Stimulated activated CD4-positive, alpha-beta T cell treated with anti-CD3 and anti-CD28 coated beads, Interleukin-2, amount 100 ng/mL, for 4 hours (primary cell): ENCODE results near the gene BBS1.
"Not testable (repeated sequence)": the region's sequence is repeated elsewhere in the genome, so short reads cannot be mapped to it uniquely, and the experiment has no call there.

ENCODE experiments used
- DNase-seq: peaks from one replicate; pipeline ENCODE4 v3.0.0-alpha.2; 2020; ENCODE audit warnings: low read depth

The BBS1 gene

DNA sequence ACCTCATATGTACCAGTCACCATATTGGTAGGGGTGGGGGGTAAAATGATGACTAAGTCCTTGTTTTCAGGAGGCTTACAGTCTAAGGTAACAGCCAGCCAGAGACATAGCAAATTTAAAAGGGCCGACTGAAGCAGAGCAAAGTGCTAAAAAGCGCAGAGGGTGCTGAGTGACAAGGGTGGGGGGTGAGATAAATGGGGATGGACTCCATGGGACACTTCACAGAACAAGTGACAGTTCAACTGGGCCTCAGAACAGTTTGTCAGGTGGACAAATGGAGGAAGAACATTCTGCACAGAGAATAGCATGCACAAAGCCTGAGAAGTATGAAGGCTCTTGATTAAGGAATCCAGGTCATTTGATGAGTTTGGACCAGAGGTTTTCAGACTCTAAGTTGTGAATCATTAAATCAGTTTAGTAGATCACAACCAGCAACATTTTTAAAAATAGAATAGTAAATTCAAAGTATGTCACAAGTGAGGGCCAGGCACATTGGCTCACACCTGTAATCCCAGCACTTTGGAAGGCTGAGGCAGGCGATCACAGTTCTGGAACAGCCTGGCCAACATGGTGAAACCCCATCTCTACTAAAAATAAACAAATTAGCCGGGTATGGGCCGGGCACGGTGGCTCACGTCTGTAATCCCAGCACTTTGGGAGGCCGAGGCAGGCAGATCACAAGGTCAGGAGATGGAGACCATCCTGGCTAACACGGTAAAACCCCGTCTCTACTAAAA is 14.0 kb downstream of the BBS1 start:
- no peak for DNase-seq

DNA sequence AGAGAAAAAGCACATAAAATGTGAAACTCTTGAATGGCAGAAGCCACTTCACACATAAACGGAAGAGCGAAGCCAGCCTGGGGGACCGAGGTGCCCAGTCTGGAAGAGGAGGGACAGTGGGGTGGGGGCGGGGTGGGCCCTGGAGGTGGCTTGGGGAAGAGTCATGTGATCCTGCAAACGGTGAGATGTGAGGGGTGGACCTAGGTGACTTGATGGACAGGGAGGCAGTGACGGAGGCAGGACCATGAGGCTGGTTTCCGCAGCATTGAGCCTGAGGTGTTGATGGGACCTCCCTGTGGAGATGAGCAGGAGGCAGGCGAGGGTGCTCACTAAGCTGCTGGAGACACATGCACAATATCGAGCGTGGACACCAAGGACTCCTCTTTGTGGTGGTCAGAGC is 18.6 kb downstream of the BBS1 start:
- no peak for DNase-seq

DNA sequence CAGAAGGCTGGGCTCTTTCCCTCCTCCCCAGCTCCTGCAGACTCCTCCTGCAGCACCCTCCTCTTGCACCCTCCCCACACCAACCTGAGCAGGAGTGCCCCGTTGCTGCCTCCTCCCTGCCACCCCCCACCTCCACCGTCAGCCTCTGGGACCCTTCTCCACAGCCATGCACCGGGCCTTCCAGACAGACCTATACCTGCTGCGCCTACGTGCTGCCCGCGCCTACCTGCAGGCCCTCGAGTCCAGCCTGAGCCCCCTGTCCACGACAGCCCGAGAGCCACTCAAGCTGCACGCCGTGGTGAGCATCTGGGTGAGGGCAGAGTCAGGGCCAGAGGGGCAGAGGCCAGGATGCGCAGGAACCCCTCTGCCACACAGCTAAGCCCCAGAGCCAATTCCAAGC is 19.2 kb downstream of the BBS1 start:
- DNase-seq: no peak

DNA sequence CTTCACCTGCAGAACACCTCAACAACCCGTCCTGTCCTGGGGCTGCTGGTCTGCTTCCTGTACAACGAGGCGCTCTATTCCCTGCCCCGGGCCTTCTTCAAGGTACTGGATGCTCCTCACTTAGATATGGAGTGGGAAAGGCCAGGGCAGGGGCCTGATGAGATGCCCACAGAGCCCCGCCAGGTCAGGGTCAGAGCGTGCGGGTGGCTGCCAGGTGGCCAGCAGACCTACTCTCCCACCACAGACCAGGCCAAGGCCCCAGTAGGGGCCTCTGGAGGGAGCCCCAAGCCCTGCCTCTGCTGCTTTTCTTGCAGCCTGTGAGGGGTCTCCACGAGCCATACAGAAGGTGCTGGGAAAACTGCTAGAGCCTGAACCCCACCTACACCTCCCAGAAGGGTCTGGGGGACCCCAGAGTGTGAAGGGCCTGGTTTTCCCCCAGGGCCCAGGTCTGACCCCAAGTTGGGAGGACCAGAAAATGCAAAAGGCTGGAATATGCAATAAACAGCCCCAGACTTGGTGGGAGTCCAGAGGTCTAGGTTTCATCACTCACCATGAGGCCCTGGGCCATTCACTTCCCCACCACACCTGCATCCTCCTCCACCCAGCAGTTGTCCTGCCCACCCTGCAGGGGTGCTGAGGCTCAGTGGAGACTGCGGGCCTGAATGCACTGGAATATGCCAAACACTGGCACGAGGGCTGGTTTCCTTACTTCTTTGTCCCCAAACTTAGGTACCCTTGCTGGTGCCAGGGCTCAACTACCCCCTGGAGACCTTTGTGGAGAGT is 20.7 kb downstream of the BBS1 start:
- no peak for DNase-seq

DNA sequence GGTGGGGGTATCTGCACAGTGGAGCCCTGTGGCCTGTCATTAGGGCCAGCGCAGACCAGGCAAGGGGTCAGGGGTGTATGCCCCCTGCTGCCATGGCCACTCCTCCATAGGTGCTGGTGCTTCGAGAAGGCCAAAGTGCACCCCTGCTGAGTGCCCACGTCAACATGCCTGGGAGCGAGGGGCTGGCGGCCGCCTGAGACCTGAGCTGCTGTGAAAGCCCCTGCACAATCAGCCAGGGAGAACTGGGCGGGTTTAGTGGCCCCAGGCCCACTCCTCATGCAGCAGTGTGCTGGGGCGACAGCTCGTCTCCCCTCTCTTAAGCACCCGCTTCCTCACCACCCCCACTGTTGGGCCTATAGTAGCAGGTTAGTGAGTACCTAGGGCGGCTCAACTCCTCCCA is 21.4 kb downstream of the BBS1 start:
- DNase-seq: no peak

DNA sequence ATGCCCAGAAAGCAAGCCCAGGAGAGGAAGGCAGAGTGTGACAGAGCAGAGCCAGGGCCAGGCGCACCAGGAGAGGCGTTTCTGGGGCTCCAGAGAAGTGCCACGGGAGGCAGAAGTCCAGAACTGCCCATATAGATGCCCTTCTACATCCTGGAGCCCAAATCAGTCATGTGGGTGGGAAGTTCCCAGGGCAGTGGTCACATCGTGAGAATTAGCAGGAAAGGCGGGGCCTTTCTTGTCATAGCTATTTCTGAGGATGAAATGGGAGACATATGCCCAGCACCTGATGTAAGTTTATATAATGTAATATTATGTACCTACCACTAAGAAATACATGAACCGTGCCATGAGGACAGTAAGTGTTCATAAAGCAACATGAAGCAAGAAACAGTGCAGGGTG is 22.3 kb downstream of the BBS1 start:
- no peak for DNase-seq

DNA sequence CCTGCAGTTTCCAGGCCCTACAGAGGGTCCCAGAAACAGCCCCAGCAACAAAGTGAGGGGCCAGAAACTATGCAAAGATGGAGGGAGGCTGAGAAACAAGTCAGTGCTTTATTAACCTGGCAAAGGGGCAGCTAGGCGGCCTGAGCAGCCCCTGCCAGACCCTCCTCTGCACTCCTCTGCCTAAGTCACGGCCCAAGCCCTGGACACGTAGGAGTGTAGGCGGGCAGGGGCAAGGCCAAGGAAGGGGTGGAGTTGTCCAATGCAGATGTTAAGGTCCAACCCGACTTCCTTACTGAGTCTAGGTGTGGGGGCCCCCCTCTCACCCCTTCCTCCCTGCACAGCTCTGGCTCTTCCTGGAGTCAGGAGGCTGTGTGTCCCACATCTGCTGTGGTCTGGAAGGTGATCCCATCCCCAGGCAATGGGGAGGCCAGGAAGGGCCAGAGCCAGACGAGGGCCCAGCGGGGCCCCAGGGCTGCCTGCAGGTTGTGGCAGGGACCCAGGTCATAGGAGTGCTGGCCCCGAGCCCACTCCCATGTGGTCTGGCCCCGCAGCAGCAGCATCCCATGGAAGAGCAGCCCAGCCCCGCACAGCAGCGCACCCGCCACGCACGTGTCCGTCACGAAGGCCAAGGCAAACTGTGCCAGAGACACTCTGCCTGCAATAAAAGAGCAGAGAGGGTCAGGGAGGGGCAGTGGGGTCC is 28.9 kb downstream of the BBS1 start:
- DNase-seq: no peak

DNA sequence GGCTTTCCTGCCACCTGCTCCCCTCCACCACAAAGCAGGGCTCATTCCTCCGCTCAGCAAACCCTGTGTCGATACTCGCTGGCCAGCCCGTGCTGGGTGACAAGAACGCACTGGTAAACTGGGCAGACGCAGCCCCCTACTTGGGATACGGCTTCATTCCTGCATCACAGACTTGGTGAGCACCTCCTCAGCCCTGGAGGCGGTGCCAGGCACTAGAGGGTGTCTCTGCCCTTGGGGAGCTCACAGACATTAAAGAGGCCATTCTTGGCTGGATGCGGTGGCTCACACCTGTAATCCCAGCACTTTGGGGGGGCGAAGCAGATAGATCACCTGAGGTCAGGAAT is 29.4 kb downstream of the BBS1 start:
- no peak for DNase-seq

DNA sequence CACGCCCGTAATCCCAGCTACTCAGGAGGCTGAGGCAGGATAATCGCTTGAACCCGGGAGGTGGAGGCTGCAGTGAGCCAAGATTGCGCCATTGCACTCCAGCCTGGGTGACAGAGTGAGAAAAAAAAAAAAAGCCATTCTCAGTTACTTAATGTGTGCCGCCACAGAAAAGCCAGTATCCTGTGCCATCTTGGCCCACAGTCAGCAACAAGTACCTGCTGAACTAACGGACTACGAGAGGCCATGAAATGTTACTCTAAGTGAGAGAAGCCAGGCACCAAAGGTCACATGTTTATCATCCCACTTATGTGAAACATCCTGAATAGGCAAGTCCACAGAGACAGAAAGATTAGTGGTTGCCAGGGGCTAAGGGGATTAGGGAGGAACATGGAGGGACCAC is 30.2 kb downstream of the BBS1 start:
- DNase-seq: not testable (repeated sequence)

DNA sequence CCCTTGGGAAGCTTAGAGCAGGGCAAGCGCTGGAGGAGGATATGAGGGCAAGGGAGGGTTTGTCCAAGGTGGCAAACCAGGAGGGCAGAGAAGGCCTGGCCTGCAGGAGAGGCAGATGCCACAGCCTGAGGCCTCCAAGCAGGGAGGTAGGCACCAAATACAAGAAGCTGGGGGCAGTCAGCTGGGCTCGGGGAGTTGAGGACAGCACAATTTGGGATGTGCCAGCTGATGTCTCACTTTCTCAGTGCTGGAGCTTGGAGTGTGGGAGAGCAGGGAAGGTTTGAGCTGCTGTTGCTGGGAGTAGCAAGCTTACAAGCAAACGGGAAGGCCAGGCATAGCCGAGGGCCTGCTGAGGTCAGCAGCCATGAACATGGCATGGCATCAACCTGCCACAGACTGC is 31.5 kb downstream of the BBS1 start:
- DNase-seq: no peak

DNA sequence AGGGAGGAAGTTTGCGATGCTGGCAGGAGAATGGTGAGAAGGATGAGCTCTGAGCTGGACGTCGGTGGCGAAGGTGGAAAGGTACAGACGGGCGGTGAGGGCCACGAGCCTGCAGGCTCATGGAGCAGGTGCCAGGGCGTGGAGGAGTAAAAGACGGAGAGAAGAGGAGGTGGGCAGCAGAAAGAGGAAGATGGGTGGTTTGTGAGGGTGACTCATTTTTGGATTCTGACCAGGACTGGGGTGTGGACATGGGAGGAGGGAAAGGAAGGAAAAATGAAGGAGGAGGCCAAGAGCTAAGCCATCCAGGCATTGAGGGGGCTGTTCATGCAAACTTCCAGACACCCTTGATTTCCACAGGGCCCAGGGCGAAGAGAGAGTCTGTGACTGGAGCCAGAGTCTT is 31.9 kb downstream of the BBS1 start:
- no peak for DNase-seq

DNA sequence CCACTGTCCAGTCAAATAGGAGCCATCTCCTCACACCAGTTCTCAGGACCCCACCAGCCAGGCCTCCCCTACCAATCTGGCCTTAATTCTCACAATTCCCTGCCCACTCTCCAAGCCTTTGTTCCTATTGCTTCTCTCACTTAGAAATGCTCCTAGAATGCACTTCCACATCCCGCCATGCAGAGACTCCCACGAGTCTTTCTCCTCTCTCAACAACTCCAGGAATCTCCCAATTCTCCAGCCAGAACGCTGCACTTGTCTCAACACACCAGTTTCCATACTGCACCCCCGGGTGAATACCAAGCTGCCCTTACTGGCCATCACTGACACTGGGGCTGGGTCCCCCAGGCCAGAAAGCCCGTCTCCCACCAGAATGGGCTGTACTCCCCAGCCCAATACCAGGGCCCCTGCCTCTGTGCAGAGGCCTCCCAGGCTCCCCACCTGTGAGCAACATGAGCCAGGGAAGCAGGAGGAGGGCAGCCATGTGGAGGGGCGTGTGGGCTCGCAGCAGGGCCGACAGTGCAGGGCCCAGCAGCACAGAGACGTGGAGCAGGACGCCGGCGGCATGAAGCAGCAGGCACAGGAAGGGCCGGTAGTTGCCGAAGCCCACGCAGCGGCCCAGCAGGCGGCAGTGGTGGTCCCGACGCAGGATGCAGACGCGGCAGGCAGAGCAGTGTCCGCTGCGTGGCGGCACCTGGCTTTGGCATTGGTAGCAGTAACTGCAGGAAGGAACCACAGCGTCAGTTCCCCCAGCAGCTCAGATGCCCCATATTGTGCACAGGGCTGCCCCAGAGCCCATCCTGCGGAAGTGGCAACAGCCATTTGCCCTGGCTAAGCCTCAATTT is 33.0 kb downstream of the BBS1 start:
- peak; percentile 16 for DNase-seq

DNA sequence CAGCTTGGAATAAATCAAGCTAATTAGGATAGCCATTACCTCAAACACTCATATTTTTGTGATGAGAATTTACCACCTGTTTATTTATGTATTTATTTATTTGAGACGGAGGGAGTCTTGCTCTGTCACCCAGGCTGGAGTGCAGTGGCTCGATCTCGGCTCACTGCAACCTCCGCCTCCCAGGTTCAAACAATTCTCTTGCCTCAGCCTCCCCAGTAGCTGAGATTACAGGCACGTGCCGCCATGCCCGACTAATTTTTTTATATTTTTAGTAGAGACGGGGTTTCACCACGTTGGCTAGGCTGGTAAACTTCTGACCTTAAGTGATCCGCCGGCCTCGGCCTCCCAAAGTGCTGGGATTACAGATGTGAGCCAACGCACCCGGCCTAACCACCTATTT is 34.5 kb downstream of the BBS1 start:
- DNase-seq: not testable (repeated sequence)

DNA sequence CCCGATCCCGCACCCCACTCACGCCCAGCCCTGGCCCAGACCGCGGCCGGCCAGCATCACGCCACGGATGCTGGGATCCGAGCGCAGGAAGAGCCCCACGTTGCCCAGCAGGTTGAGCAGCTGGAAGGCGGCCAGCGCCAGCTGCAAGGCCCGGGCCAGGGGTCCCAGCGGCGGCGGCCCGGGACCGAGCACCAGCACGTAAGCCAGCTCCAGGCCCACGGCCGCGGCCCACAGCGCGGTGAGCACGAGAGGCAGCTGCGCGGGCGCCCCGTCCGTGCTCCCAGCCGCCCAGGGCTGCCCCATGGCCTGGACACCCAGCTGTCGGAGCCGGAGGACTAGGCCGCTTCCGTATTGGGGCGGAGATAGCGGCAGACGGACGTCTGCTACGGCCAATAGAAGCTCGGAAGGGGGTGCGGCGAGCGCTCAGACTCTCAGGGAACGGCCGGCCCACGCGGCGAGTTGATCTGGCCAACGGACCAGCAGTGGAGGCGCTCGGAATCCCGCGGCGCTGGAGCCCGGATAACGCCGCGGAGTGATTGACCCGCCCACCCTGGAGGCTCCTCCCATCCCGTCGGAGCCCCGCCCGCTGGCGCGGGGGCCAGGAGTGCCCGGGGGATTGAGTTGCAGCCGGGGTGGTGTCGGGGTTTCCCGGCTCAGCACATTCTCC is 35.4 kb downstream of the BBS1 start, which contains the start of gene ZDHHC24:
ZDHHC24 (minus strand) TSS at position 348 of the 667 bp plus-strand sequence; CDS start at position 303, 45 bp downstream.
- DNase-seq: peak; percentile 64

DNA sequence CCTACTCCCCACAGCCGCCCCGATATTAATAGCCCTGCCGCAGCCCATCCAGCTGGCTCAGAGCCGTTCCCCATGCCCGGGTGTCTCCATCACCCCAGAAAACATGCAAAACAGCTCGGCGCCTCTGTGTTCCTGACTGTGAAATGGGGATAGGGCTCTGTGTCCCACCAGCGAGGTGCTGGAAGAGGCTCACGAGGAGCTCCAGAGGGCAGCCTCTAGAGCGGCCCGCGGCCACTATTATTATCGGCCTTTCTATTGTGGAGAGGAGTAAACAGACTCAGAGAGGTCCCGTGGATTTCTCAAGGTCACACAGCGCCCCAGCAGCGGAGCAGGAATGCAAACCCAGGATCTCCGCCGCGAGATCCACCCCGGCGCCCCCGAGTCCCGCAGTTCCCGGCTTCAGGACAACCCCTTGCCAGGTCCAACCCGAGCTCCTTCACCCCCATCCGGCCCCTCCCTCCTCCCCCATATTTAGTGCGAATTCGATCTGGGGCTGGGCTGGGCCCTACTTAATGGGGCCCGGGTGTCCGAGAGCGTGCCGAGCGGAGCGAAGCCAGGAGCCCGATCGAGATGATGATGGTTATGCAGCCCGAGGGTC is 36.0 kb downstream of the BBS1 start, which contains the start of gene ACTN3:
ACTN3 (plus strand) TSS at position 536 of the 598 bp plus-strand sequence; CDS start at position 571, 35 bp downstream.
- no peak for DNase-seq

DNA sequence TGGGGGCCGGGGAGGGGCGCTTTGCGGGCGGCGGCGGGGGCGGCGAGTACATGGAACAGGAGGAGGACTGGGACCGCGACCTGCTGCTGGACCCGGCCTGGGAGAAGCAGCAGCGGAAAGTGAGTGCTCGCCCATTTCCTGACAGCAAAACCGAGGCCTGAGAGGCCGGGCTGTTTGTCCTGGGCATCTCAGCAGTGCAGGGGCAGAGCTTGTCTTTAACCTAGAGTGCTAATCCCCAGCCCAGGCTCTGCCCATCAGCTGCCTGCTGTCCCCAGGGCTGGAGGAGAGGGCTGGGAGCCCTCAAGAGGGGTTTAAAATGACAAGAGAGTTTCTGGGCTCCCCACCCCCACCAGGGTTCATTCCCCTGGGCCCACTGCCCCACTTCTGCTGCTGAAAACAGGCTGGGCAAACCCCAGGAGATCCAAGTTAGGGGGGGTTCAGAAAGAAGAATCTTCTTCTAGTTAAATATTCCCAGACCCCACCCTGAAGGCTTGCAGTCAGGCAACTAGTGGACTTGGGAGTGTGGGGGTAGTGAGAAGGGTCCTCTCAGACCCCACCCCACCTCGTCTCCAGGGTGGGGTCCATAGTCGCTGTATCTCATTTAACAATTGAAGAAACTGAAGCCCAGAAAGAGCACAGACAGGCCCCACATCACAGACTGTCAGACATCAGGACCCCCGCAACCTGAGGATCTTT is 36.7 kb downstream of the BBS1 start:
- DNase-seq: no peak

DNA sequence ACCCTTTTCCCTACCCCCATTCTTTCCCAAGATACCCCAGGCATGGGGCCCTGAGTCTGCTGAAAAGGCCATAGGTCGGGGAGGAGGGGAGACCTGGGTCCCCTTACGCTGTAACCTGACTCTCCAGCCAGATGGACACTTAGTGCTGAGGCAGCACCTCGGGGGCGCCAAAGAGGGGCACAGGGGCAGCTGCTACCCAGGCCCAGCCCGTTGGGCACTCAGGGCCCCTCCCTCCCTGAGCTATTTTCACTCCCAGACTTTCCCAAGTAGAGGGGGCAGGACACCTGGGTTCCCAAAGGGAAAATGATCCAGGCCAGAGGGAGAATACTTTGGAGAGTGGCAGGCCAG is 37.2 kb downstream of the BBS1 start:
- no peak for DNase-seq

DNA sequence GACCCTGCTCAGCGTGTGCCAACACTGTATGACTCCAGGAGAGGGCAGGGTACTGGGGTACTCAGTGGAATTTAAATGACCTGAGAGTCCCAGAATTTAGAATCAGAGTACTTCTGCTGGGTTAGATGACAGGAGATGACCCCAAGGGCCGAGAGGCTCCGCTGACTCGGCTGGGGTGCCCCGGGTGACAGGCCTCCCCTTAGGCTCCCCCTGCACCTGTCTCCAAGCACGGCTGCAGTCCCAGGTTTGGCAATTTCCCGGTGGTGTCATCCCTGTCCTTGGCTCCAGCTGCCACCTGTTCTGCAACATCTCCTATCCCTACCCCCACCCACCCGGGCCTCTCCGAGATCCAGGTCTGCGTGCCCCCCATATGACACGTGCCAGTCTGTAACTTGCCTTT is 37.6 kb downstream of the BBS1 start:
- no peak for DNase-seq

DNA sequence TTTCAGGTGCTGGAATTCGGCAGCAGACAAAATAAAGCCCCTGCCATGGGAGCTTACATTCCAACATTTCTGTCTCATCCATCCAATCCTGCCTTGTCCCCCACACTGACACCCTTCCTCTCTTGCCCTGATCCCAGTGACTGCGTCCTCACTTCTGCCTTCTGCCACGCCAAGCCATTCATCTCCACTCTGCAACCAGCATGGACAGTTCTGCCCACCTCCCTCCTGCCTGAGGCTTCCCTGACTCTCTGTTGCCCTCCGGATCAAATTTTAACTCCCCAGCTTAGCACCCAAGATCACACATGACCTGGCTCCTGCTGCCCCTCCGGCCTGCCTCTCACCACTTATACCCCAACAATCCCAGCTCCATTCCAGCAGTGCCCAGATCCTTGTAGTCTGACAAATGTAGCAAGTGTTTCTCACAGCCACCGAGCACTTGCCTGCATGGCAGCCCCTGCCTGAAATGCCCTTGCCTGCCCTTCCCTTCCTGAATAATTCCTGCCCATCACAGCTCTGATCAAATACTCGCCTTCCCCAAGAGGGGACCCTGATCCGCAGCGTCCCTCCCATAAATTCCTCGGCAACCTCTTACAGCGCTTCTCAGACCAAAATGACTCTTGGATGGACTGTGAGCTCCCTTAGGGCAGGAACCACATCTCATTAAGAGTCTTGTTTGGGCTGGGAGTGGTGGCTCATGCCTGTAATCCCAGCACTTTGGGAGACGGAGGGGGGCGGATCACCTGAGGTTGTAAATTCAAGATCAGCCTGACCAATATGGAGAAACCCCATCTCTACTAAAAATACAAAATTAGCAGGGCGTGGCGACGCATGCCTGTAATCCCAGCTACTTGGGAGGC is 38.6 kb downstream of the BBS1 start:
- no peak for DNase-seq

DNA sequence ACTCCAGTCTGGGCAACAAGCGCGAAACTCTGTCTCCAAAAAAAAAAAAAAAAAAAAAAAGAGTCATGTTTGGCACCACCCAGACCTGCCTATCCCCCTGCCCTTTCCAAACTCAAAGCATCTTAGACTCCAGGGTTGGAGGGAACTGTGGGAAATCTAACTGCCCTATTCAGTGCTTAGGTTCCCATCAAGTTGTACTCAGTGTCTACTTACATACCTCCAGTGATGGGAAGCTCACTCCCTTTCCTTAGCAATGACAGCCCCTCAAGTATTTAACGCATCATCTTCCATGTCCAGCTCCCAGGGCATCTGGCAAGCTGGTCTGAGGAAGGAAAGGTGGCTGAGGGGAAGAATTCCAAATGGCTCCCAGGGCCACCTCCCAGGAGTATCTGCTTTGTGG is 39.3 kb downstream of the BBS1 start:
- DNase-seq: no peak
